Stomach smooth muscle (tissue), 2 donors: Measurements from ENCODE around the gene CAMK2B.

Experiments
- H3K27ac ChIP-seq: one replicate; pipeline ENCODE4 v1.7.0; 2013; ENCODE audit warnings: mild to moderate bottlenecking, low read length, inconsistent platforms
- H3K27me3 ChIP-seq, 2 donors: one replicate each; pipeline ENCODE4 v1.7.0; 2013; ENCODE audit warnings: low read length in 2 of 2; ENCODE audit not compliant: insufficient read depth in 2 of 2, control insufficient read depth in 1 of 2
- H3K36me3 ChIP-seq, 2 donors: one replicate each; pipeline ENCODE4 v1.7.0; 2013; ENCODE audit warnings: low read length in 2 of 2; ENCODE audit not compliant: control insufficient read depth in 2 of 2, insufficient read depth in 2 of 2
- H3K4me1 ChIP-seq: one replicate; pipeline ENCODE4 v1.7.0; 2013; ENCODE audit warnings: low read length; ENCODE audit not compliant: control insufficient read depth, insufficient read depth
- H3K4me3 ChIP-seq, 2 donors: one replicate each; pipeline ENCODE4 v1.7.0; 2013; ENCODE audit warnings: low read length in 2 of 2
- H3K9ac ChIP-seq, 2 donors: one replicate each; pipeline ENCODE4 v1.7.0; 2013; ENCODE audit warnings: low read length in 2 of 2, mild to moderate bottlenecking in 1 of 2
- H3K9me3 ChIP-seq, 2 donors: one replicate each; pipeline ENCODE4 v1.7.0; 2013; ENCODE audit warnings: low read length in 2 of 2; ENCODE audit not compliant: control insufficient read depth in 2 of 2
- donor health status: healthy.
- donor health status: Pancreatic carcinoma.

The CAMK2B gene

GRCh38 chr7:44226396-44226753, 99.0 kb downstream of the CAMK2B start:
- Histone ChIP-seq H3K27ac (no peak overlapping the region), H3K4me1 (no peaks in the 10 kb centered on the region)

GRCh38 chr7:44225566-44226395, 99.6 kb downstream of the CAMK2B start:
- Histone ChIP-seq H3K36me3 (no peaks in the 10 kb centered on the region), H3K4me1 (no peaks in the 10 kb centered on the region), H3K27me3 (peaks cover 14 to 15% of the 10 kb centered on the region in 2 donors), H3K4me3 (no peak overlapping the region), H3K27ac (no peak overlapping the region), H3K9ac (no peak overlapping the region), H3K9me3 (no peaks in the 10 kb centered on the region)

More at GRCh38 chr7:44226396-44226753, 99.0 kb downstream of the CAMK2B start:
- H3K27me3 ChIP-seq, result peaks cover 14 to 15% of the 10 kb centered on the region in 2 donors
- no peaks in the 10 kb centered on the region for H3K9me3 ChIP-seq
- no peak overlapping the region for H3K9ac ChIP-seq
- H3K36me3 ChIP-seq, result no peaks in the 10 kb centered on the region
- H3K4me3 ChIP-seq, result no peak overlapping the region

GRCh38 chr7:44224974-44225565, 100.3 kb downstream of the CAMK2B start:
- H3K27ac ChIP-seq, result no peak overlapping the region
- no peak overlapping the region for H3K9ac ChIP-seq
- H3K4me3 ChIP-seq, result no peak overlapping the region
- H3K4me1 ChIP-seq, result no peaks in the 10 kb centered on the region
- H3K27me3 ChIP-seq, result peaks cover 14 to 15% of the 10 kb centered on the region in 2 donors
- no peaks in the 10 kb centered on the region for H3K9me3 ChIP-seq
- H3K36me3 ChIP-seq, result no peaks in the 10 kb centered on the region

- H3K27me3 ChIP-seq, result peaks cover 14 to 15% of the 10 kb centered on the region in 2 donors
- H3K9ac ChIP-seq, result no peak overlapping the region
- H3K9me3 ChIP-seq, result peaks cover 0 to 2% of the 10 kb centered on the region in 2 donors
These were observed 101.1 kb downstream of the CAMK2B start for GRCh38 chr7:44224080-44224973.

GRCh38 chr7:44223362-44224079, 101.9 kb downstream of the CAMK2B start:
- H3K27me3 ChIP-seq, result peaks cover 14 to 15% of the 10 kb centered on the region in 2 donors
- H3K4me1 ChIP-seq, result no peaks in the 10 kb centered on the region
- H3K27ac ChIP-seq, result no peak overlapping the region
- H3K9ac ChIP-seq, result no peak overlapping the region
- H3K36me3 ChIP-seq, result no peaks in the 10 kb centered on the region
- no peak overlapping the region for H3K4me3 ChIP-seq
- H3K9me3 ChIP-seq, result peaks cover 0 to 2% of the 10 kb centered on the region in 2 donors

More at GRCh38 chr7:44224080-44224973, 101.1 kb downstream of the CAMK2B start:
- no peak overlapping the region for H3K4me3 ChIP-seq
- H3K36me3 ChIP-seq, result no peaks in the 10 kb centered on the region
- no peaks in the 10 kb centered on the region for H3K4me1 ChIP-seq
- no peak overlapping the region for H3K27ac ChIP-seq

GRCh38 chr7:44222776-44223261, 102.6 kb downstream of the CAMK2B start:
- no peak overlapping the region for H3K4me3 ChIP-seq
- H3K9ac ChIP-seq, result no peak overlapping the region
- H3K9me3 ChIP-seq, result peaks cover 0 to 2% of the 10 kb centered on the region in 2 donors
- no peaks in the 10 kb centered on the region for H3K36me3 ChIP-seq
- H3K27ac ChIP-seq, result no peak overlapping the region
- H3K4me1 ChIP-seq, result no peaks in the 10 kb centered on the region
- peaks cover 14 to 15% of the 10 kb centered on the region in 2 donors for H3K27me3 ChIP-seq

- Histone ChIP-seq H3K36me3 (no peaks in the 10 kb centered on the region), H3K27me3 (peaks cover 14 to 15% of the 10 kb centered on the region in 2 donors), H3K27ac (no peak overlapping the region), H3K4me1 (no peaks in the 10 kb centered on the region), H3K4me3 (no peak overlapping the region), H3K9me3 (peaks cover 0 to 2% of the 10 kb centered on the region in 2 donors), H3K9ac (no peak overlapping the region)
These were observed 103.3 kb downstream of the CAMK2B start for GRCh38 chr7:44222074-44222473.

GRCh38 chr7:44221231-44221791, 104.1 kb downstream of the CAMK2B start:
- H3K27ac ChIP-seq, result no peak overlapping the region
- no peaks in the 10 kb centered on the region for H3K4me1 ChIP-seq
- H3K27me3 ChIP-seq, result peaks cover 12 to 13% of the 10 kb centered on the region in 2 donors
- H3K9me3 ChIP-seq, result peaks cover 0 to 2% of the 10 kb centered on the region in 2 donors
- H3K4me3 ChIP-seq, result no peak overlapping the region
- H3K36me3 ChIP-seq, result no peaks in the 10 kb centered on the region
- H3K9ac ChIP-seq, result no peak overlapping the region

- Histone ChIP-seq H3K4me3 (no peak overlapping the region), H3K27me3 (peaks cover 4 to 8% of the 10 kb centered on the region in 2 donors), H3K4me1 (no peaks in the 10 kb centered on the region), H3K9ac (no peak overlapping the region), H3K9me3 (peaks cover 0 to 2% of the 10 kb centered on the region in 2 donors), H3K27ac (no peak overlapping the region), H3K36me3 (no peaks in the 10 kb centered on the region)
These were observed 104.9 kb downstream of the CAMK2B start for GRCh38 chr7:44220358-44221112.
